ENCODE results near the gene DIAPH3.
A peak's percentile ranks its signal among the peaks of the same experiment; 100 is the strongest.

Gene DIAPH3

GRCh38 chr13:59776924-59777690 is 386.6 kb downstream of the DIAPH3 start:
- TF ChIP-seq, protein P1, sequence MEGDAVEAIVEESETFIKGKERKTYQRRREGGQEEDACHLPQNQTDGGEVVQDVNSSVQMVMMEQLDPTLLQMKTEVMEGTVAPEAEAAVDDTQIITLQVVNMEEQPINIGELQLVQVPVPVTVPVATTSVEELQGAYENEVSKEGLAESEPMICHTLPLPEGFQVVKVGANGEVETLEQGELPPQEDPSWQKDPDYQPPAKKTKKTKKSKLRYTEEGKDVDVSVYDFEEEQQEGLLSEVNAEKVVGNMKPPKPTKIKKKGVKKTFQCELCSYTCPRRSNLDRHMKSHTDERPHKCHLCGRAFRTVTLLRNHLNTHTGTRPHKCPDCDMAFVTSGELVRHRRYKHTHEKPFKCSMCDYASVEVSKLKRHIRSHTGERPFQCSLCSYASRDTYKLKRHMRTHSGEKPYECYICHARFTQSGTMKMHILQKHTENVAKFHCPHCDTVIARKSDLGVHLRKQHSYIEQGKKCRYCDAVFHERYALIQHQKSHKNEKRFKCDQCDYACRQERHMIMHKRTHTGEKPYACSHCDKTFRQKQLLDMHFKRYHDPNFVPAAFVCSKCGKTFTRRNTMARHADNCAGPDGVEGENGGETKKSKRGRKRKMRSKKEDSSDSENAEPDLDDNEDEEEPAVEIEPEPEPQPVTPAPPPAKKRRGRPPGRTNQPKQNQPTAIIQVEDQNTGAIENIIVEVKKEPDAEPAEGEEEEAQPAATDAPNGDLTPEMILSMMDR (IDR thresholded peaks at IDR 0.05; ENCODE audit: insufficient read depth, low read depth, low read length, missing control alignments), result no peak
- DNase-seq (ENCODE audit: low read depth), result peak; percentile 27
- no peak overlapping the region for H3K4me3 ChIP-seq (ENCODE audit: low read depth, low read length)

DNA sequence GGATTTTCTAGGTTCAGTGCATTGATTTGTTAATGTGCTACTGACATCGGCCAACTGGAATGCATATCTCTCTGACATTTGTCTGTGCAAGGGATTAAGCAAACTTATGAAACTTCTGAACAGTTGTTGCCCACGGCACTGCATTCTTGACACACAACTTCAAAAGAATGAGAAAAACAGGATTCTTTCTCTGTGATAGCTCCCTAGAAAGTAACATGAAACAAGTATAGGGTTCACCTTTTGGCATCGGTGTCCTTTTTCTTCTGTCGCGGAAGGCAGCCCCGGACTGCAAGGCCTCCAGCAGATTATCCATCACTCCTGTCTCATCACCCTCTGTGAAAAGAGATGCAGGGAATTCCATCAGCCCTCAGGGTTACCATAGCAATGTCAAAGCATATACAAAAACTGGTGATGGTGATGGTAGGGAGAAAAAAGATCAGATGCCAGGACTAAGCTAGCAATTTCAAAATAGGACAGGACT is 389.2 kb downstream of the DIAPH3 start:
- no peak for DNase-seq (ENCODE audit: low read depth)
- H3K4me3 ChIP-seq (ENCODE audit: low read depth, low read length), result no peak overlapping the region
- TF ChIP-seq, protein P1 (IDR thresholded peaks at IDR 0.05; ENCODE audit: insufficient read depth, low read depth, low read length, missing control alignments), result no peak

DNA sequence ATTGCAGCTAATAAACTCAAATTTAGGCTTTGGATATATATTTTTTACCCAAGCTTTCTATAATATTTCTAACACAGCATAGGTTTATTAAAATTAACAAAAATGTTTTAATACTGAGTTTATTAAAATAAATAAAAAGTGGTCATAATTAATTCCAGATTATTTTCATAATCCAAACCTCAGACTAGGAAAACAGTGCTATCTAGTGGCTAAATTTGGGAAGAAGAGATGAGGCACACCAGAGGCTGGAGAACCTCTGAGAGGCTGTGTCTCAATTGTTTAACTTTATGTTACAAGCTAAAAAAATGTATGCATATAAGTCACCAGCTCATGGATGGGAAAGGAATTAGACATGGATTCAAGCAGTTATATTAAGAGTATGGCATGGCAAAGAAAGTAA is 392.5 kb downstream of the DIAPH3 start:
- DNase-seq (ENCODE audit: low read depth), result peak; percentile 15
- no peak overlapping the region for H3K4me3 ChIP-seq (ENCODE audit: low read depth, low read length)
- TF ChIP-seq, protein P1 (IDR thresholded peaks at IDR 0.05; ENCODE audit: insufficient read depth, low read depth, low read length, missing control alignments), result peak; percentile 31

DNA sequence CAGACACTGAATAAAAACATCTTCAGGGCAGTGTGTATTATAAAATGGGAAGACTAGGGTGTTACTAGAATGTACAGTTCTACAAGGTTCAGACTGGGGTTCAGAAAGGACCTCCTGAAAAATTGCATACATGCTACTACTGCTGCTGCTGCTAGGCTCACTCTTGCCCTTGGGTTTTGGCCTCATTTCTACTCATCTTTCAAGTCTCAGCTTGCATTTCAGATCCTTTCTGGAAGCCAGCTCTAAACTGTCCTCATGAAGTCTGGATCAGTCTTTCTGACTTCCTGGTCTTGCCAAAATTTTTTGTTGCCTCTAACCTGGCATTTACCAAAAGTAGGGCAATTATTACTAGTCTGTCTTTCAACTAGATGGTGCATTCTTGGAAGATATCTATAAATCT is 393.3 kb downstream of the DIAPH3 start:
- TF ChIP-seq, protein P1 (IDR thresholded peaks at IDR 0.05; ENCODE audit: insufficient read depth, low read depth, low read length, missing control alignments), result no peak
- no peak overlapping the region for H3K4me3 ChIP-seq (ENCODE audit: low read depth, low read length)
- DNase-seq (ENCODE audit: low read depth), result no peak

- TF ChIP-seq, protein P1 (IDR thresholded peaks at IDR 0.05; ENCODE audit: insufficient read depth, low read depth, low read length, missing control alignments), result no peak
- no peak for DNase-seq (ENCODE audit: low read depth)
- H3K4me3 ChIP-seq (ENCODE audit: low read depth, low read length), result no peak overlapping the region
Observed at GRCh38 chr13:59766236-59766635, 397.5 kb downstream of the DIAPH3 start.

DNA sequence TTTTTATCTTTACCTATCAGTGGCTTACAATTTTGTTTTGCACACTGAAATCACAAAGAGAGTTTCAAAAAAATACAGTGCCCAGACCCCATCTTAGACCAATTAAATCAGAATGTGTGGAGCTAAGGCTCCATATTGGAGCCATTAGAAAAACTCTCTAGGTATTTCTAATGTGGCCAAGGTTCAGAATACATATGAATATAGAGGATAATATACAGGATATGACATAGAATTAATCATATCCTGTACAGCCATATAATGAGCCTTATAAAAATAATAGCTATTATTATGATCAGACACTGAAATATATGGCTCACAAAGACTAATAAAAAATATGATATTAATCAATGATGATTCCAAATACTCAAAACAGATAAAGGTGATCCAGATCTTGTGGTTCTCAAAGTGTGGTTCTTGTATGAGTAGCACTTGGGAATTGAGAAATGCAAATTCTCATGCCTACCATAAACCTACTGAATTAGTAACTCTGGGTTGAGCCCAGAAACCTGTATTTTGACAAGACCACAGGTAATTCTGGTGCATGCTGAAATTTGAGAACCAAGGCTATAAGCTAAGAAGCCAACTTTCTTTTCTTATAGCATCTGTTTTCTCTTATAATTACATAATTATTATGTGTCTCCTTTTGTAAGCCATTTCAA is 408.0 kb downstream of the DIAPH3 start:
- DNase-seq (ENCODE audit: low read depth), result peak; percentile 22
- TF ChIP-seq, protein P1 (IDR thresholded peaks at IDR 0.05; ENCODE audit: insufficient read depth, low read depth, low read length, missing control alignments), result no peak
- no peak overlapping the region for H3K4me3 ChIP-seq (ENCODE audit: low read depth, low read length)
